GM15510 (cell line): ENCODE data around the gene SMIM13.

ENCODE experiments used
- POLR2A ChIP-seq: IDR thresholded peaks from 3 replicates; pipeline ENCODE4 v1.6.1; 2011; ENCODE audit warnings: borderline replicate concordance; ENCODE audit not compliant: insufficient read length; ENCODE audit errors: extremely low read depth

The SMIM13 gene

DNA sequence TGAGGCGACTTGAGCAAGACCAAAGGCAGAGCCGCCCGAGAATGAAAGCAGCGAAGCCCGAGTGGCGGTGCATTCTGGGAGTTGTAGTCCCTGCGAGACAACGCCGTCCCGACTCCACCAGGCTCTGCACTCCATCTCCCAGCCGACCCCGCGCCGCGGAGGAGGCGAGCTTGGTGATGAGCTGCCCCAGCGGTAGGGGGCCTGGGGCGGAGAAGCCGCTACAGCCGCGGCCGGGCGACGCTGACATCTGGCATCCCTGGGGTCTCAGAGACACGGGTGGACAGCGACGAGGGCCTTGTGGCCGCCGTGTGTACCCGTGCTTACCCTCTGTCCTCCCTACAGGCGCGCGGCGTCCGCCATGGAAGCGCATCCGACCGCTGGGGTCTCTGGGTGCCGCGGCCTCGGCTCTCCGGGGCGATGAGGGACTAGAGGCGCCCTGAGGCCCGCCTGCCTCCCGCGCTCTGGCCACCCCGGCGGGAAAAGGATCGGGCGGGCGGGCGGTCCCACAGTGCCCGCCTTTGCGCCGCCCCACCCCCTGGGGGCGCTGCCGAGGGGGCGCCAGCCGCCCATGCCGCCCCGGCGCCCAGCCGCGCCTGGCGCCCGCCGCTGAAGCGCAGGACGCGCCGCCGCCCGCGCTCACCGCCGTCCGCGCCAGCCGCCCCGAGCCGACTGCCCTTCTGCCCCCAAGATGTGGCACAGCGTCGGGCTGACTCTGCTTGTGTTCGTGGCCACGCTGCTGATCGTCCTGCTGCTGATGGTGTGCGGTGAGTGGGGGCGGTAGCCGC lies at the start of gene SMIM13:
Gene SMIM13 (plus strand): TSS at position 209 of the 785 bp plus-strand sequence. CDS start 480 bp downstream, at position 689.
- peak; percentile 75 for TF ChIP-seq POLR2A

DNA sequence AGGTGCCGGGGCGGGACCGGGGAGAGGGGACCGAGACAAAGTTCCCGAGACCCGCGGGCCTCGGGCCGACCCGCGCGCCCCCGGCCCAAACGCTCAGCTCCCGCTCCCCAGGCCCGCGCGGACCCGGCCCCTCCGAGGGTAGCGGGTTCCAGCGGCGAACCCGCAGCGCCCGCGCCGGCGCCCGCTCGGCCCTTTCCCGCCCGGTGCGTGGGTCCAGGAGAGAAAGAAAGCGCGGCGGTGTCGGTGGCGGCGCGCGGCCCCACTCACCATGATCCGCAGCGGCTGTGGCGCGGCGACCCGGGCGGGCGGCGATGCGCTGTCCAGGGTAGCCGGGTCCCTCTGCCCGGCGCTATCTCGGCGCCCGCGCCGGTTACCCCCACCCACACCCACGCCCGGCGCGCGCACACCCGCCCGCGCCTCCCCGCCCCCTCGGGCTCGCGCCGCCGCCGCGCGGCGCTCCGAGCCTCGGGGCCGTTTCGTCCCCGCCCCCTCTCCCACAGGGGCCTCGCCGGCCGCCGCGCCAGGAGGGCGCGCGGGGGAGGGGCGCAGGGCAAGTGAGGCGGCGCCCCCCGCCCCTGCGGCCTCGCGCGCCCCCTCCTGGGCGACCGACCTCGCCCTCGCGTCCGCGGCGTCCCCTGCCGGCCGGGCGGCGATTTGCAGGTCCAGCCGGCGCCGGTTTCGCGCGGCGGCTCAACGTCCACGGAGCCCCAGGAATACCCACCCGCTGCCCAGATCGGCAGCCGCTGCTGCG lies 49.5 kb upstream of the SMIM13 start, which contains the start of gene ELOVL2:
Gene ELOVL2 (minus strand): TSS at position 345 of the 751 bp plus-strand sequence. CDS start 75 bp downstream, at position 270.
- no peak for TF ChIP-seq POLR2A

DNA sequence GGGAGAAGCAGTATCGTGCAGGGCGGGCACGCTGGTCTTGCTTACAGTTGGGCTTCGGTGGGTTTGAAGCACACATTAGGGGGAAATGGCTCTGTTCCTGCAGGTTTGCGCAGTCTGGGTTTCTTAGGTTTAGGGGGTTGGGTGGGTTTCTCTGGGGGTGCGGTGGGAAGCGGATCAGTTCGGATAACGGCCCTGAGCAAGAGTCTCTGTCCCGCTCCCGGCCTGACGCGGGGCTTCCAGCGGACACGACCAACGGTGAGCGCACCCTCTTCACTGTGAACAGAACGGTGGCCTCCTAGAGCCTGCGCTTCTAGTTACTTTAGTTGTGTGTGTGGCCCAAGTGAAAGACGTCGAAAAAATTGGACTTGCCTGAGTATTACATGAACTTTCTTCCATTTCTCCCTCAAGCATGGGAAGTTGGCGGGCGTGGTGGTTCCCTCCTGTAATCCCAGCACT lies 48.9 kb upstream of the SMIM13 start:
- no peak for TF ChIP-seq POLR2A

DNA sequence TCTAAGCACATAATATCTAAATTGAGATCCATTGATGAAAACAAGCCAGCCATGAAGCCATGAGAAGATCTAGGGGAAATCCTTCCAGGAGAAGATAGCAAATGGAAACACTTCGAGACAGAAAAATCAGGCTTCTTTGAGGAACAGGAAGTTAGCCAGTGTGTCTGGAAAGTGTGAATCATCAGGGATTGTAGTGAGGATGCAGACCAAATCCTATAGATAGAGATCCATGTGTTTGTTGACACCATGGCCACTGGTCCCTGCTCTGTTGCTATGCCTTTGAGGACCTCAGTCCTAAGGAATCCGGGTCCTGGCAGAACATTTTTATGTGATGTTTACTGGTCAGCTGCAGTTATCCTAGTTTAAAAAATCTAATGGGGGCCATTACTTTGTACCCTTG lies 42.9 kb upstream of the SMIM13 start:
- TF ChIP-seq POLR2A, result no peak

DNA sequence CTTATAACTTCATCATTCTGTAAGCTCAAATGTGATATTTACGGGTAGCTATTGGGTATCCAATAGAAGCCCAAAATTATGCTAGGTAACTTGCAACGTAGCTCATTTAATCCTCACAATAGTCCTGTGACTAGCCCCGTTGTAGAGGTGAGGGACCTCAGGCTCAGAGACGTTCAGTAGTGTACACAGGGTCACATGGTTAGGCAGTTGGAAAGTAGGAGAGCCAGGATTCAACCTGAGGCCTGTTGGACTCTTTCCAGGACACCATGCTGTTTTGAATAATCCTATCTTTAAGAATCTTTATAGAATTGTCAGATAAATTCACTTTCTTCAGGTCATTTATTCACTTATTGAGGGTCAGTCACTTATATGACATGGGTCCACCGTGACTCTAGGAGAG lies 40.3 kb upstream of the SMIM13 start:
- no peak for TF ChIP-seq POLR2A

DNA sequence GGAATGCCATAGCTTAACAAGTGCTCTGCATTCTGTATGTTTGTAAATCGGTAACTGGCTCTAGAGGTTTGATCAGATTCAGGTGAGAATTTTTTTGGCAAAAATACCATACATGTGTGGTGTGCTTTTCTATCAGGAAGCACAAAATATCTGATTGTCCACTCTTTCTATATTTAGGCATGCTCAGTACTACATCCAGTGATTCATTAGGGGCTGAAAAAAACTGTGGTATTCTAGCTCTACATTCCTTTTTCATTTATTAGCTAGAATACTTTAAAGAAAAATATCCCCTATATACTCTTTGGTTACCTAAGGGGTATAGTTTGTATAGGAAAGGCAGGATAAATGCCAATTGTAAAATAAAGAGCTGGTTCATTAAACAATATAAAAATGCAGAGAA lies 38.9 kb upstream of the SMIM13 start:
- no peak for TF ChIP-seq POLR2A

DNA sequence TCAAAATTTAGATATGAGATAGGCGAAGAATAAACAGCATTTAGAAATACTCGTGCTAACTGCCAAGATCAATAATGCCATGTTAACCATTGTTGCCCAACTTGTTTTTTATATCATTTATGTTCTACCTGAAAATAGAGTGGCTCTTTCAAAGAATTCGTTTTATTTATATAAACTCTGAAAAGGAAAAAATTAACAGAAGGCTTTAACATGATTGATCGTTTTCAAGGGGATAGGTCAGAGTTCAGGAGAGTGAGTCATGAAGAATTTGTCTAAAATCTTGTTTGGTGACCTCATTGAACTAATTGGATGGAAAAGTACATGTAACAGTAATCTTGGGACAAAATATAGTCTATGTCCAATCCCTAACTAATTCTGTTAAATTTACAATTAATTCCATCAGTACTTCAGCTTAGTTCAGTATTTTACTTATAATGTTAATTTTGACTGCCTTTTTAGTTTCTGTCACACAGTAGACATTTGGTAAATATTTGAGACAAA lies 38.5 kb upstream of the SMIM13 start:
- no peak for TF ChIP-seq POLR2A

DNA sequence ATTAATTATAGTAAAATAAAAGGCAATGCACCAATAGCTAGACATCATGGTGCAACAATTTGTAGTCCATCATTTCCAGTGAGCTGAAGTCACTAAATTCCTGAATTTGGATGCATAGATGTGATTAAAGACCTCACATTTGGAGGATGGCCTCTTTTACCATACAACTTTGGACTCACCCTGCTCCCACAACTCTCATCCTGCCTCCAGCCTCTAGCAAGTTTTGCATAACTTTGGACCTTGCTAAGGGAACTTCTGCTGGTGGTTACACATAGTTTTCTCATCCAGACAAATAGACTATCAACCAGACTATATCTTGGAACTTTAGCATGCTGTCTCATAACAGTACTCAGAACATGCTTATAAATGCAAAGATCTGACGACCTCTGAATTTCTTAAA lies 36.8 kb upstream of the SMIM13 start:
- TF ChIP-seq POLR2A, result no peak

DNA sequence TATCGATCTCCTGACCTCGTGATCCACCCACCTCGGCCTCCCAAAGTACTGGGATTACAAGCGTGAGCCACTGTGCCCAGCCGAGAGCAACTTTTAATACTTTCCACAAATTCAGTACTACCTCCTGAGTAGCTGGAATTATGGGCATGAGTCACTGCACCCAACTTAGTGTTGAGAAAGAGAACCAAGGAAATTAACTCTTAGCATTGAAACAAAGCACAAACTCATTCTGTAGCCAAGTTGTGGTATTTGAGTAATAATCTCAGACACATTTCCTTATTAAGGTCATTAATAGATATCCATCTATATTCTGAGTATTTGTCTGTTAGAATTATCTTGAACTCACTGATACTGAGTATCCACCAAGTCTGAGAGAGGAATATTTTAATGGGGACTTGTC lies 35.2 kb upstream of the SMIM13 start:
- no peak for TF ChIP-seq POLR2A

DNA sequence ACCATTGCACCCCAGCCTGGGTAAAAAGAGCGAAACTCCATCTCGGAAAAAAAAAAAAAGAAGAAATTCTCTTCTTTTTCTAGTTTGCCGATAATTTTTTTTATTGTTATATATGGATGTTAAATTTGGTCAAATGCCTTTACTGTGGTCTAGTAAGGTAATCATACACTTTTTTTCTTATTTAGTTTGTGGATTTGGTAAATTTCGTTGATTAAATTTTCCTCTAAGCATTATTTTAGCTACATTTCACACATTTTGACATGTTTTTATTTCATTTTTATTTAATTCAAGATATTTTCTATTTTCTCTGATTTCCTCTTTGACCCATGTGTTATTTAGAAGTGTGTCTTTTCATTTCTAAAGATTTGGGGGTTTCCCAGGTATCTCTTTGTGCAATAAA lies 31.6 kb upstream of the SMIM13 start:
- TF ChIP-seq POLR2A, result no peak

DNA sequence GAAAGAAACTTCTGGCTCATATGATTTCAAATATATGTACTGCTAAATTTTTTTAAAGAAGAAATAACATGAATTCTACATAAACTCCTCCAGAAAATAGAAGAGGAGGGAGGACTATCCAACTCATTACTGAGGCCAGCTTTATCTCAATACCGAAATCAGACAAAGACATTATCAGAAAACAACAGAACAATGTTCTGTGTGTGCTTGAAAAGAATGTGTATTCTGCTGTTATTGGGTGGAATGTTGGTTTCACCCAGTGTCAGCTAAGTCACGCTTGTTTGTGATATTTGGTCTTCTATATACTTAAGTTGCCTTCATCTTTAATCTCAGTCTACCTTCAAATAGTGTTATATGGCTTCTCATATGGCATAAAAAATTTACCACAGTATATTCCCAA lies 30.9 kb upstream of the SMIM13 start:
- no peak for TF ChIP-seq POLR2A

DNA sequence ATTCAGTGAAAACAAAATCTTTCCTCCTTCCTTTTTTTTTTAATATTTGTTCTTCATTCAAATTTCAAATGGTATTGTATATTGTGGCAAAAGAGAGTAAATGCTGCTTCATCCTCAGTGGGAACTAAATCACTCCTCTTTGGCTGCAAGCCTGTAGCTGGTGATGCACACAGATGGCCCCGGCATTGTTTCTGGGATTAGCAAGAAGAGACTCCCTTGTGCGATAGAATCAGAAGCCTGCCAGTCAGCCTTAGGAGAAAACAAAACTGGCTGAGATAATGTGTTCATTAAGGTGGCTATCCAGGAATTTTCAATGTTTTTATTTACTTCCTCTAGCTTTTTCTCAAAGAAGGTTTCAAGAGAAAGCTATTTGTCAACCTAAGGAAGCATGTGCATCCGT lies 28.8 kb upstream of the SMIM13 start:
- no peak for TF ChIP-seq POLR2A

DNA sequence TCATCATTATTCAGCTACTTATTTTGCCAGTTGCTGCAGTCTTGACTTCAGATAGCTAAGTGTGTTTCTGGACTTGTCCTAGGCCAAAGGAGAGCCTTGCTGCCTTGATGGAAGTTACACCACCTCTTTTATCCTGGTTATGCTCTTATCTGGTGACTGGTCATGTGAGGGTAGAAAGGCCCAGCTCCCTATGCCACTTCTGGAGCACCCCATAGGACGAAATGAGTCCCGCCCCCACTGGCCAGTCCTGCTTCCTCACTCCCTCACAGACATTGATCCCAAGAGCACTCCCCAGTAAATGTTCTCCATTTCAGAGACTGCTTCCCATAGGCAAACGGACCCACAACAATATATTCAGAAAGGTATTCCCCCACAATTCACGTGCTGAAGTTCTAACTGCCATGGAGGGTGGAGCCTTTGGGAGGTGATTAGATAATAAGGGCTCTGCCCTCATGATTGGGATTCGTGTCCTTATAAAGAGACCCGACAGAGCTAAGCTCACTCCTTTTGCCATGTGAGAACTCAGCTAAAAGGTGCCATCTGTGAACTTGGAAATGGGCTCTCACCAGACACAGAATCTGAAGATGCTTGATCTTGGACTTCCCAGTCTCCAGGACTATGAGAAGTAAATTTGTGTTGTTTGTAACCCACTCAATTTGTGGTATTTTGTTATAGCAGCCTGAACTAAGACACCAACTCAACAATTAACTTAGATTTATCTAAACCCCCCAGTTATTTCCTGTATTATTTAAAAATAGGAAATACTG lies 28.0 kb upstream of the SMIM13 start:
- no peak for TF ChIP-seq POLR2A

DNA sequence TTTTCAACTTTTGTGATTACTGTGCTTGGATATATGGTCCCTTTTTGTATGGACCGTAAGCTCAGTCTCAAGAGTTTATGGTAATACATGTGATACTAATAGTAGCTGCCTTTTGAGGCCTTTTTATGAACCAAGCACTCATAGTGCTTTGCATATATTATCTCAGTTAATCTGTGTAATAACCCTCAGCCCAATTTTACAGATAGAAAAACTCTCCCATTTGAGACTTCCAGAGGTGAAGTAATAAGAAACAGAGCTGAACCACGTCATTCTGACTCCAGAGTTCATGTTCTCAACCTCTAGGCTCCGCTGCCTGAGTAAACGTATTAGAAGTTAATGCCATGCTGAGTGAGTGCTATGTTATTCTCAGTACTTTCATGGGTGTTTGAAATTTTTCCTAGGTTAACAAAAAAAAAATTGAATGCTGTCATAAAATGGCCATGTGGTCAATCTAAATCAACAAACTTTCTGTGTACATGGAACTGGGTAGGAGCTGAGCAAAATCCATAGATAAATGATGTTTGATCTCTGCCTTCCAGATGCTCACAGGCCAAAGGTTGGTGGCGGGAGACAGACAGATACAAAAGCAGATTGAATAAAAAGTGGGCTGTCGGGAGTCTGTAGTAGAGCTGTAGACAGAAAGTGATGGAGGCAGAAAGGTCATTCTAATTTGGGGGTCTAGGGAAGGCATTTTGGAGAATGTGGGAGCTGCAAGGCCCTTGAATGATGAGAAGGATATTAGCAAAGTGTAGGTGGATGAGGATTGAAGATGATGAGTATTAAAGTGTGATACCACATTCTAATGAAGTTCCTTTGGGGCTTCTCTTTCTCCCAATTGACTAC lies 26.9 kb upstream of the SMIM13 start:
- no peak for TF ChIP-seq POLR2A
